Spinal cord (tissue), 10 donors: ENCODE results near the gene ZNF717. TPM values are rescaled to one million over a fixed set of nuclear protein-coding genes. Genes with fewer than 3 reads are reported as not detected.

Experiments
- DNase-seq, 6 donors: peaks; one replicate each; pipeline versions ENCODE4 v3.0.0 to v3.0.0-alpha.2; 2013 to 2015; ENCODE audit warnings: low spot score in 6 of 6, low read depth in 4 of 6
- H3K27ac ChIP-seq: one replicate; pipeline ENCODE4 v1.5.1; 2013; ENCODE audit warnings: low read depth, low read length, control low read depth
- H3K27me3 ChIP-seq: one replicate; pipeline ENCODE4 v1.6.1; 2013; ENCODE audit warnings: low read length; ENCODE audit not compliant: control insufficient read depth, insufficient read depth
- H3K36me3 ChIP-seq: one replicate; pipeline ENCODE4 v1.6.1; 2013; ENCODE audit warnings: low read length; ENCODE audit not compliant: control insufficient read depth, insufficient read depth
- H3K4me1 ChIP-seq: one replicate; pipeline ENCODE4 v1.6.1; 2013; ENCODE audit warnings: low read length; ENCODE audit not compliant: control insufficient read depth, insufficient read depth
- H3K4me3 ChIP-seq: one replicate; pipeline ENCODE4 v1.5.1; 2013; ENCODE audit warnings: low read depth, low read length, control low read depth
- H3K9me3 ChIP-seq: one replicate; pipeline ENCODE4 v1.6.1; 2013; ENCODE audit warnings: low read length; ENCODE audit not compliant: control insufficient read depth, insufficient read depth
- WGBS: methylation state at CpG from one replicate; pipeline ENCODE4 v1.1.5; 2013; ENCODE audit warnings: missing lambda C conversion rate; ENCODE audit not compliant: insufficient coverage; 5-methylcytosine and 5-hydroxymethylcytosine counted together
- polyA plus RNA-seq, 2 donors: library from polyadenylated mRNA; unstranded; fragments of 120-200 nt; gene quantifications; one replicate each; pipeline ENCODE4 v1.2.1, GENCODE V29; 2013; ENCODE audit not compliant: insufficient read length in 2 of 2
- small RNA-seq: library from RNA; depleted of rRNA; stranded (forward); fragments of <200 nt; gene quantifications from one replicate; pipeline ENCODE3, GENCODE V24; 2014; ENCODE audit warnings: low replicate concordance
- total RNA-seq, 2 donors: library from RNA; depleted of rRNA in 1 of 2; stranded (reverse); fragments of 120-200 nt in 1 of 2; fragments of >200 nt in 1 of 2; gene quantifications; one replicate each; pipeline versions ENCODE4 v1.2.3 to v1.2.4, GENCODE V29; 2013 to 2014
- donor health status: healthy.

The ZNF717 gene
- total and polyA plus RNA-seq, 4 donors, result 10.7 to 27.3 (median 21.0) TPM

DNA sequence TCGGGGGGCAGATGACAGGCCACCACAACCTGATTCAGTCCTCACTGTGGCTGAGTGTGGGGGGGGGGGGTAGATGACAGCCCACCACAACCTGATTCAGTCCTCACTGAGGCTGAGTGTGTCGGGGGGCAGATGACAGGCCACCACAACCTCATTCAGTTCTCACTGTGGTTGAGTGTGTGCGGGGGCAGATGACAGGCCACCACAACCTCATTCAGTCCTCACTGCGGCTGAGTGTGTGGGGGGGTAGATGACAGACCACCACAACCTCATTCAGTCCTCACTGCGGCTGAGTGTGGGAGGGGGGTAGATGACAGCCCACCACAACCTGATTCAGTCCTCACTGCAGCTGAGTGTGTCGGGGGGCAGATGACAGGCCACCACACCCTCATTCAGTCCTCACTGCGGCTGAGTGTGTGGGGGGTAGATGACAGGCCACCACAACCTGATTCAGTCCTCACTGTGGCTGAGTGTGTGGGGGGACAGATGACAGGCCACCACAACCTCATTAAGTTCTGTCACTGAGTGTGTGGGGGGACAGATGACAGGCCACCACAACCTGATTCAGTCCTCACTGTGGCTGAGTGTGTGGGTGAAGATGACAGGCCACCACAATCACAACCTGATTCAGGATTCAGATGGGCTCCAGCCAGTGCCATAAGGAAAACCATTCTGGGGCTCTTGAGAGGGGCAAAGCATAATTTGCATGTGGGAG lies 16.9 kb downstream of the ZNF717 start:
- Histone ChIP-seq H3K4me3 (no peak overlapping the region), H3K27me3 (no peaks in the 10 kb centered on the region), H3K4me1 (no peaks in the 10 kb centered on the region), H3K9me3 (peaks cover 11% of the 10 kb centered on the region), H3K27ac (no peak overlapping the region), H3K36me3 (peaks cover 16% of the 10 kb centered on the region)
- no peak for DNase-seq
- WGBS, result no CpG with 5 or more reads among the region's 7 CpGs

DNA sequence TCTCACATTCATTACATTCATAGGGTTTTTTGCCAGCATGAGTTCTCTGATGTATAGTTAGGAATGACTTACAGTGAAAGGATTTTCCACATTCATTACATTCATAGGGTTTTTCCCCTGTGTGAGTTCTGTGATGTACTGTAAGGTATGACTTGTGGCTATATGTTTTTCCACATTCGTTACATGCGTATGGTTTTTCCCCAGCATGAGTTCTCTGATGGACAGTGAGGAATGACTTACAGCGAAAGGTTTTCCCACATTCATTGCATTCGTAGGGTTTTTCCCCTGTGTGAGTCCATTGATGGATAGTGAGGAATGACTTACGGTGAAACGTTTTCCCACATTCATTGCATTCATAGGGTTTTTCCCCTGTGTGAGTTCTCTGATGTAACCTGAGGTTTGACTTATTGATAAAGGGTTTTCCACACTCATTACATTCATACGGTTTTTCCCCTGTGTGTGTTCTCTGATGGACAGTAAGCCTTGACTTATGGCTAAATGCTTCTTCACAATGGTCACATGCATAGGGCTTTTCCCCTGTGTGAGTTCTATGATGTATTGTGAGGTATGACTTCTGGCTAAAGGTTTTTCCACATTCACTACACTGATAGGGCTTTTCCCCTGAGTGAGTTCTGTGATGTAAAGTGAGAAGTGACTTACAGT lies 47.4 kb downstream of the ZNF717 start:
- WGBS, result 100% methylated on average over 3 of the region's 7 CpGs
- H3K4me3 ChIP-seq, result no peak overlapping the region

DNA sequence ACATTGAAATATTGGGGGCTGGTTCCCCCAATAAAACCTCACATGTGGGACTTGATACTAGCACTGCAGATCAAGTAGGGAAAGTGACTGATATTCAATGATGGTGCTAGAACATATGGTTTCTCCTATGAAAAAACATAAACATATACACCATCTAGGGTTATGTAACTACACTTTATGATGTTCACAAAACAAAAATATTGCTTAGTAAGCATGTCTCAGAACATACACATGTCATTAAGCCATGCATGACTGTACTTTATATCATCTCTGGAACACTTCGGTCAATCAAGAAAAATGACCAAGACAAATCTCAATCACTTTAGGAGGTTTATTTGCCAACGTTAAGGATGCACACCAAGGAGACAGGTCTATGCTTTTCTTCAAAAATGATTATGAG lies 57.4 kb downstream of the ZNF717 start:
- DNase-seq, result no peak
- Histone ChIP-seq H3K36me3 (no peaks in the 10 kb centered on the region), H3K9me3 (peaks cover 17% of the 10 kb centered on the region), H3K4me3 (no peak overlapping the region), H3K27me3 (no peaks in the 10 kb centered on the region), H3K4me1 (no peaks in the 10 kb centered on the region), H3K27ac (no peak overlapping the region)
- no CpG with 5 or more reads among the region's 2 CpGs for WGBS

More for the DNA sequence above, 47.4 kb downstream of the ZNF717 start:
- H3K27ac ChIP-seq, result no peak overlapping the region
- no peaks in the 10 kb centered on the region for H3K27me3 ChIP-seq
- peaks cover 6% of the 10 kb centered on the region for H3K36me3 ChIP-seq
- DNase-seq, result peak in 3 of 6 donors; percentile 0 to 5 (median 1)
- H3K4me1 ChIP-seq, result no peaks in the 10 kb centered on the region
- peaks cover 55% of the 10 kb centered on the region for H3K9me3 ChIP-seq

DNA sequence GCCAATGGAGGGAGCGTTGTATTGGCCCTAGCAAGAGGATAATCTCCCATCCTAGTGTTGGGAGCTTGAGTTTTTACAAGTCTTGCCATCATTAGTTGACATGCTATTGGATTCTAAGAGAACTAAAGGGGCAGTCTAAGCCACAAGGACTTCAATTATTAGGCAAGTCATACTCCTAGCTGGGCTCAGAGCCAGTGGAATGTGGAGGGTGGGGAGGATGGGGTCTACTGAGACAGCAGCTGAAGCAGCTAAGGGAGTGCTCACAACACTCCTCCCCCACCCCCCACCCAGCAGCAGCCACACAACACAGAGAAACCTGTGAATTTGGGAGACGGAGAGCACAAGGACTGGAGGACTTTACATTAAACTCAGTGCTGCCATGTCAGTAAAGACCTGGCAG lies 93.3 kb downstream of the ZNF717 start:
- H3K36me3 ChIP-seq, result no peaks in the 10 kb centered on the region
- peak in 2 of 6 donors; percentile 27 to 48 for DNase-seq
- H3K27me3 ChIP-seq, result no peaks in the 10 kb centered on the region
- no peaks in the 10 kb centered on the region for H3K4me1 ChIP-seq
- 71% methylated on average over 1 of the region's 2 CpGs for WGBS
- no peak overlapping the region for H3K27ac ChIP-seq
- no peak overlapping the region for H3K4me3 ChIP-seq
- peaks cover 2% of the 10 kb centered on the region for H3K9me3 ChIP-seq

DNA sequence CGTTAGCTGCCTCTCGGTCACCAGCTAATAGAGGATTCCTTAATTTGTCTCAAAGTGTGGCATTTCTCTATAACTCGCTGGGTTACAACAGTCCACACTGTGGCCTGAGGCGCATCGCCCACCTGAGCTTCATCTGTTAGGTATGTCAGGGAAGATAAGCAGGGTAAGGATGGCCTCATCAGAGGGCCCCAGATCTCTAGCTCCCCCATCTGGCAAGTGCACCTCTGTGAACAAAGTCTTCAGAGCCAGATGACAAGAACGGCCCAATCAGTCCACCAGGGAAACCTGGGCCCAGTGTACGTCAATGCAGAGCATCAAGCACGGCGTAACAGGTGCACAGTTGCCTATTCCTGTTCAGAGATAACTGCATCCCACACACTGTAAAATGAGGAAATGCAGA lies 98.0 kb downstream of the ZNF717 start:
- H3K27ac ChIP-seq, result no peak overlapping the region
- H3K36me3 ChIP-seq, result no peaks in the 10 kb centered on the region
- no peaks in the 10 kb centered on the region for H3K9me3 ChIP-seq
- no peak overlapping the region for H3K4me3 ChIP-seq
- H3K4me1 ChIP-seq, result no peaks in the 10 kb centered on the region
- H3K27me3 ChIP-seq, result no peaks in the 10 kb centered on the region
- 96% methylated on average over 4 of the region's 9 CpGs for WGBS
- no peak for DNase-seq

Small RNA genes within 50 kb of the gene (small RNA-seq; reads per million reads assigned to genes)
- gene MIR4273, result not detected

Other genes starting within 250 kb of the ZNF717 start
- not detected for gene FRG2C, start 121.2 kb downstream of the ZNF717 start, total RNA-seq
- gene FRG2C, start 121.2 kb downstream of the ZNF717 start, polyA plus RNA-seq, result under 1 TPM in 1 of 2 donors, not detected in 1; 0.12 TPM